HepG2 (cell line): ENCODE measurements around the gene ABCC5. TPM values are rescaled to one million over a fixed set of nuclear protein-coding genes. Genes with fewer than 3 reads are reported as not detected.

Experiments used
- ATAC-seq: fragments of 200-7000 bp; cut with Tn5 transposase; 3 replicates; pipeline ENCODE4 v1.9.1; 2020; ENCODE audit warnings: mild to moderate bottlenecking, moderate library complexity
- BruUV-seq: library from RNA; stranded (reverse); fragments of 400-500 nt; replicated peaks from 2 replicates; lab custom pipeline; 2021; lab: Mats Ljungman, UMichigan
- CTCF ChIA-PET: fragments of 300-600 bp; formaldehyde crosslinking; extraction: SDS; loops from one replicate; lab custom pipeline; 2021; ENCODE audit warnings: low total read pairs, inconsistent platforms, low intra/inter-chr PET ratio; lab: Yijun Ruan, JAX
- POLR2A ChIA-PET: fragments of 350-600 bp; sonication (Branson Sonifier 250); formaldehyde crosslinking; loops from one replicate; lab custom pipeline; 2020; ENCODE audit warnings: antibody characterized with exemption, inconsistent platforms; lab: Yijun Ruan, JAX
- DNase-seq: peaks from one replicate; pipeline ENCODE4 v3.0.0-alpha.2; 2015; ENCODE audit warnings: low spot score
- FAIRE-seq: peaks from 3 replicates; lab custom pipeline; 2011; peaks lifted over from hg19 to GRCh38; lab: Jason Lieb, UNC
- H2AFZ ChIP-seq: one replicate; pipeline ENCODE4 v1.6.1; 2011; ENCODE audit warnings: low read length, inconsistent platforms
- H3K27ac ChIP-seq: fragments of 300-600 bp; 3 replicates; pipeline ENCODE4 v1.8.0; 2011; ENCODE audit warnings: mixed run types, mild to moderate bottlenecking, mixed read lengths, low read length, inconsistent platforms; ENCODE audit not compliant: insufficient read depth; ENCODE audit errors: extremely low read length
- H3K27me3 ChIP-seq, 2 experiments: fragments of 200-600 bp in 1 of 2; 2 replicates in 1 of 2; 3 replicates in 1 of 2; pipeline versions ENCODE4 v1.6.0 to v1.8.0; 2011; ENCODE audit warnings: low read length in 2 of 2, mild to moderate bottlenecking in 2 of 2, moderate library complexity in 2 of 2, inconsistent platforms in 1 of 2; ENCODE audit not compliant: insufficient read depth in 2 of 2, control insufficient read depth in 1 of 2
- H3K36me3 ChIP-seq, 2 experiments: fragments of 200-600 bp in 1 of 2; replicated peaks in 1 of 2; 2 replicates in 1 of 2; 3 replicates in 1 of 2; pipeline versions ENCODE4 v1.5.1 to v1.8.0; 2011; ENCODE audit warnings: low read length in 2 of 2, inconsistent platforms in 1 of 2; ENCODE audit not compliant: insufficient read depth in 2 of 2, control insufficient read depth in 1 of 2
- H3K4me1 ChIP-seq: 2 replicates; pipeline ENCODE4 v1.5.1; 2012; ENCODE audit warnings: low read length, inconsistent platforms; ENCODE audit not compliant: insufficient read depth
- H3K4me2 ChIP-seq: 2 replicates; pipeline ENCODE4 v1.6.0; 2011; ENCODE audit warnings: low read depth, low read length, inconsistent platforms
- H3K4me3 ChIP-seq, 3 experiments: fragments of 200-600 bp in 1 of 3; sonication (generic), shearing (Covaris generic) in 1 of 3; replicated peaks in 1 of 3; 2 replicates each; pipeline ENCODE4 v1.5.1; 2011 to 2016; ENCODE audit warnings: low read length in 3 of 3, inconsistent platforms in 2 of 3, low read depth in 2 of 3, mild to moderate bottlenecking in 2 of 3, control low read depth in 1 of 3, mixed read lengths in 1 of 3; ENCODE audit not compliant: insufficient read depth in 1 of 3
- H3K79me2 ChIP-seq: one replicate; pipeline ENCODE4 v1.6.1; 2011; ENCODE audit warnings: low read length, inconsistent platforms; ENCODE audit not compliant: insufficient read depth
- H3K9ac ChIP-seq: 2 replicates; pipeline ENCODE4 v1.6.0; 2011; ENCODE audit warnings: mild to moderate bottlenecking, low read depth, low read length, inconsistent platforms; ENCODE audit not compliant: insufficient read depth
- H3K9me3 ChIP-seq: 2 replicates; pipeline ENCODE4 v1.5.1; 2012; ENCODE audit warnings: mild to moderate bottlenecking, low read length
- H4K20me1 ChIP-seq: 2 replicates; pipeline ENCODE4 v1.6.0; 2011; ENCODE audit warnings: inconsistent platforms, mild to moderate bottlenecking, low read length, moderate library complexity; ENCODE audit not compliant: insufficient read depth
- PAWR ChIP-seq: sonication (generic); formaldehyde crosslinking; IDR thresholded peaks from 2 replicates; pipeline ENCODE4 v1.4.0; 2020; ENCODE audit warnings: missing genetic modification reagents, mild to moderate bottlenecking, borderline replicate concordance
- SMYD3 ChIP-seq: sonication (generic); formaldehyde crosslinking; IDR thresholded peaks from 2 replicates; pipeline ENCODE4 v1.8.1; 2023; ENCODE audit warnings: mild to moderate bottlenecking, missing genetic modification reagents
- ZNF292 ChIP-seq: sonication (generic); formaldehyde crosslinking; IDR thresholded peaks from 2 replicates; pipeline ENCODE4 v1.8.1; 2022; ENCODE audit warnings: mild to moderate bottlenecking, low read depth, missing genetic modification reagents, borderline replicate concordance
- ZNF543 ChIP-seq: sonication (generic); formaldehyde crosslinking; IDR thresholded peaks from 2 replicates; pipeline ENCODE4 v1.4.0; 2020; ENCODE audit warnings: mild to moderate bottlenecking, missing genetic modification reagents
- WGBS: methylation state at CpG from one replicate; pipeline ENCODE4 v1.1.6; 2017; ENCODE audit warnings: low lambda C conversion rate; 5-methylcytosine and 5-hydroxymethylcytosine counted together
- in situ Hi-C: cut with HindIII; loops from 2 replicates; pipeline ENCODE4 v1.10.0; 2017; ENCODE audit warnings: low pct_unique_long_range_greater_than_20kb; ENCODE audit not compliant: extremely low pct_ligation_motif_present
- intact Hi-C: fragments of 100-400 bp; cut with micrococcal nuclease; formaldehyde crosslinking; loops from one replicate; pipeline ENCODE4 v1.10.0; 2022; ENCODE audit not compliant: unreplicated experiment
- microRNA counts: library from miRNA; unstranded; fragments of <30 nt; microRNA quantifications from one replicate; lab custom pipeline; 2015
- microRNA-seq: library from miRNA; unstranded; fragments of <30 nt; microRNA quantifications from one replicate; pipeline ENCODE4, GENCODE V29; 2020
- polyA plus RNA-seq, 8 experiments: library from polyadenylated mRNA; depleted of rRNA in 3 of 8; stranded (reverse) in 7 of 8; unstranded in 1 of 8; fragments of >200 nt; fragmentation: Illumina TruSeq in 4 of 8; extraction: Trizol in 4 of 8; gene quantifications; 2 replicates each; pipeline versions ENCODE4 v1.2.1 to v1.2.3, GENCODE V29; 2011 to 2016; ENCODE audit warnings: low read depth in 4 of 8, missing spikeins in 1 of 8, mixed read lengths in 1 of 8; ENCODE audit not compliant: insufficient read depth in 1 of 8
- small RNA-seq, 3 experiments: library from RNA; depleted of rRNA; stranded (forward); fragments of <200 nt; gene quantifications; one replicate each; pipeline ENCODE3, GENCODE V24; 2012; ENCODE audit warnings: low read depth in 2 of 3, low replicate concordance in 1 of 3; ENCODE audit not compliant: insufficient read length in 3 of 3, insufficient read depth in 2 of 3
- total RNA-seq, 5 experiments: library from RNA; depleted of rRNA; stranded (reverse); fragments of >200 nt; fragmentation: Illumina TruSeq; extraction: Trizol; gene quantifications; 2 replicates each; pipeline ENCODE4 v1.2.3, GENCODE V29; 2016; ENCODE audit warnings: low read depth in 1 of 5
- TF ChIP-seq, protein P1 (sequence below): sonication (generic); formaldehyde crosslinking; conservative IDR thresholded peaks from 2 replicates; pipeline ENCODE4 v1.4.0; 2020; ENCODE audit warnings: missing genetic modification reagents

Gene ABCC5
- total and polyA plus RNA-seq, 2 of the 13 experiments (the other 11 are each of a cell fraction or from before 2014, with no cell fraction given) = 12.5 to 12.7 TPM

DNA sequence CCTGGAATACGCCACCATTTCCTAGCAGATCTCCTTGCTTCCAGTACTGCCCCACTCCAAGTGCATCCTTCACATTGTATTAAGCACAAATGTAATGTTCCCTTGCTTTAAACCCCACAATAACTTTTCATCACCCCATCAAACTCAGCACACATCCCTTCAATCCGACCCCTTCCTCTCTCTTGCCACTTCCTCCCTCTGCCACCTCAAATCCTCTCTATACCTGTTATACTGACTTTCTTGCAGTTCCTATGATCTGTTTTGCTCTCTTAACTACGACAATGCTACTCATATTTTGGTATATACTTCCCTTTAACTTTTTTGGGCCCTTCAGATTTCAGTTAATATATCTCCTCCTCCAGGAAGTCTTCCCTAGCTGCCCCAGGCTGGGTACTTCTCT lies 147.1 kb downstream of the ABCC5 start:
- 96% methylated on average over 3 of the region's 3 CpGs for WGBS
- no peak for FAIRE-seq

More for the DNA sequence above, 147.1 kb downstream of the ABCC5 start:
- Histone ChIP-seq H3K9me3 (no peaks in the 10 kb centered on the region), H3K36me3 (peaks cover 2 to 22% of the 10 kb centered on the region in 2 experiments; a peak in 4 of 5 replicates), H3K4me1 (peaks cover 21% of the 10 kb centered on the region), H3K4me2 (no peak overlapping the region), H2AFZ (no peak overlapping the region), H3K27ac (no peak overlapping the region), H4K20me1 (peaks cover 17% of the 10 kb centered on the region), H3K4me3 (no peak overlapping the region), H3K27me3 (no peaks in the 10 kb centered on the region), H3K79me2 (peaks cover 49% of the 10 kb centered on the region)
- CTCF ChIA-PET = no interaction called here
- BruUV-seq = no TSS peak
- POLR2A ChIA-PET = no interaction called here
- in situ Hi-C loops (no loop called here), intact Hi-C loops (no loop called here)
- DNase-seq (no peak), ATAC-seq (no peak)
- TF ChIP-seq, protein P1, sequence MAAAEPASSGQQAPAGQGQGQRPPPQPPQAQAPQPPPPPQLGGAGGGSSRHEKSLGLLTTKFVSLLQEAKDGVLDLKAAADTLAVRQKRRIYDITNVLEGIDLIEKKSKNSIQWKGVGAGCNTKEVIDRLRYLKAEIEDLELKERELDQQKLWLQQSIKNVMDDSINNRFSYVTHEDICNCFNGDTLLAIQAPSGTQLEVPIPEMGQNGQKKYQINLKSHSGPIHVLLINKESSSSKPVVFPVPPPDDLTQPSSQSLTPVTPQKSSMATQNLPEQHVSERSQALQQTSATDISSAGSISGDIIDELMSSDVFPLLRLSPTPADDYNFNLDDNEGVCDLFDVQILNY (CRISPR knock-in tag) = no peak
- no peak for TF ChIP-seq ZNF292 (CRISPR knock-in tag)
- TF ChIP-seq ZNF543 = no peak
- TF ChIP-seq PAWR (CRISPR knock-in tag) = no peak
- no peak for TF ChIP-seq SMYD3 (CRISPR knock-in tag)
- TF ChIP-seq, all 625 proteins: peak for 0
- no peak overlapping the region for H3K9ac ChIP-seq

MicroRNAs encoded within 50 kb of the gene (microRNA counts, 767-probe panel; counts per million panel counts)
- microRNA hsa-miR-4448 (lab: Ali Mortazavi, UCI) = not detected

Small RNAs within 50 kb of the gene (microRNA-seq; reads per million reads assigned to microRNA genes)
- gene MIR4448 = not detected

Small RNAs within 50 kb of the gene (small RNA-seq; reads per million reads assigned to genes)
- 0 reads per million in 3 experiments for gene MIR4448

Other genes starting within 250 kb of the ABCC5 start
- gene MAP6D1, start 192.3 kb downstream of the ABCC5 start, total RNA-seq (2016; rRNA removed; fragmentation: Illumina TruSeq; extraction: Trizol) = 0.62 TPM in 1 of 2 replicates, not detected in the other
- gene MAP6D1, start 192.3 kb downstream of the ABCC5 start, polyA plus RNA-seq (2011; rRNA removed) = 0.12 and 0.34 TPM in 2 replicates
- 58.6 and 60.5 TPM in 2 replicates for gene PARL, start 133.0 kb downstream of the ABCC5 start, total RNA-seq (2016; rRNA removed; fragmentation: Illumina TruSeq; extraction: Trizol)
- 39.1 and 46.3 TPM in 2 replicates for gene PARL, start 133.0 kb downstream of the ABCC5 start, polyA plus RNA-seq (2011; rRNA removed)
- not detected in 2 replicates for gene HTR3D, start 13.9 kb upstream of the ABCC5 start, total RNA-seq (2016; rRNA removed; fragmentation: Illumina TruSeq; extraction: Trizol)
- gene HTR3D, start 13.9 kb upstream of the ABCC5 start, polyA plus RNA-seq (2011; rRNA removed) = not detected in 2 replicates
- gene HTR3C, start 35.2 kb upstream of the ABCC5 start, total RNA-seq (2016; rRNA removed; fragmentation: Illumina TruSeq; extraction: Trizol) = not detected in 2 replicates
- gene HTR3C, start 35.2 kb upstream of the ABCC5 start, polyA plus RNA-seq (2011; rRNA removed) = not detected in 2 replicates
- gene HTR3E, start 79.2 kb upstream of the ABCC5 start, total RNA-seq (2016; rRNA removed; fragmentation: Illumina TruSeq; extraction: Trizol) = not detected in 2 replicates
- gene HTR3E, start 79.2 kb upstream of the ABCC5 start, polyA plus RNA-seq (2011; rRNA removed) = not detected in 2 replicates
- 60.2 and 60.3 TPM in 2 replicates for gene EIF2B5, start 117.5 kb upstream of the ABCC5 start, total RNA-seq (2016; rRNA removed; fragmentation: Illumina TruSeq; extraction: Trizol)
- 38.4 and 42.2 TPM in 2 replicates for gene EIF2B5, start 117.5 kb upstream of the ABCC5 start, polyA plus RNA-seq (2011; rRNA removed)
- gene DVL3, start 137.5 kb upstream of the ABCC5 start, total RNA-seq (2016; rRNA removed; fragmentation: Illumina TruSeq; extraction: Trizol) = 25.4 and 29.0 TPM in 2 replicates
- 36.1 and 42.9 TPM in 2 replicates for gene DVL3, start 137.5 kb upstream of the ABCC5 start, polyA plus RNA-seq (2011; rRNA removed)
- gene AP2M1, start 157.0 kb upstream of the ABCC5 start, total RNA-seq (2016; rRNA removed; fragmentation: Illumina TruSeq; extraction: Trizol) = 124 and 126 TPM in 2 replicates
- gene AP2M1, start 157.0 kb upstream of the ABCC5 start, polyA plus RNA-seq (2011; rRNA removed) = 146 and 189 TPM in 2 replicates
- 32.7 and 38.8 TPM in 2 replicates for gene ABCF3, start 168.3 kb upstream of the ABCC5 start, total RNA-seq (2016; rRNA removed; fragmentation: Illumina TruSeq; extraction: Trizol)
- gene ABCF3, start 168.3 kb upstream of the ABCC5 start, polyA plus RNA-seq (2011; rRNA removed) = 46.5 and 48.2 TPM in 2 replicates
- 0.04 TPM in 1 of 2 replicates, not detected in the other for gene VWA5B2, start 211.7 kb upstream of the ABCC5 start, total RNA-seq (2016; rRNA removed; fragmentation: Illumina TruSeq; extraction: Trizol)
- 0.03 and 0.04 TPM in 2 replicates for gene VWA5B2, start 211.7 kb upstream of the ABCC5 start, polyA plus RNA-seq (2011; rRNA removed)
- gene ALG3, start 231.1 kb upstream of the ABCC5 start, total RNA-seq (2016; rRNA removed; fragmentation: Illumina TruSeq; extraction: Trizol) = 28.8 and 46.6 TPM in 2 replicates
- gene ALG3, start 231.1 kb upstream of the ABCC5 start, polyA plus RNA-seq (2011; rRNA removed) = 57.1 and 63.2 TPM in 2 replicates
- 13.1 and 16.4 TPM in 2 replicates for gene EEF1AKMT4, start 231.8 kb upstream of the ABCC5 start, total RNA-seq (2016; rRNA removed; fragmentation: Illumina TruSeq; extraction: Trizol)
- 14.6 and 15.8 TPM in 2 replicates for gene EEF1AKMT4, start 231.8 kb upstream of the ABCC5 start, polyA plus RNA-seq (2011; rRNA removed)
- 0.27 TPM in 1 of 2 replicates, not detected in the other for gene CAMK2N2, start 243.7 kb upstream of the ABCC5 start, total RNA-seq (2016; rRNA removed; fragmentation: Illumina TruSeq; extraction: Trizol)
- gene CAMK2N2, start 243.7 kb upstream of the ABCC5 start, polyA plus RNA-seq (2011; rRNA removed) = 0.04 and 0.12 TPM in 2 replicates